ENCODE data around the gene CDK4.

Gene CDK4

GRCh38 chr12:57737467-57738460 is 14.3 kb downstream of the CDK4 start:
- peak; percentile 60 for DNase-seq

GRCh38 chr12:57736741-57737466 is 15.2 kb downstream of the CDK4 start:
- peak; percentile 45 for DNase-seq

GRCh38 chr12:57735952-57736740 is 16.0 kb downstream of the CDK4 start:
- DNase-seq, result peak; percentile 77

- peak; percentile 44 for DNase-seq
Observed at GRCh38 chr12:57735198-57735855, 16.8 kb downstream of the CDK4 start.

GRCh38 chr12:57734591-57734990 is 17.5 kb downstream of the CDK4 start:
- no peak for DNase-seq

GRCh38 chr12:57733928-57734327 is 18.2 kb downstream of the CDK4 start:
- DNase-seq, result no peak

- DNase-seq, result no peak
Observed at GRCh38 chr12:57732726-57733593, 19.1 kb downstream of the CDK4 start.

- DNase-seq, result no peak
Observed at GRCh38 chr12:57732270-57732669, 19.8 kb downstream of the CDK4 start.

- no peak for DNase-seq
Observed at GRCh38 chr12:57731411-57732080, 20.6 kb downstream of the CDK4 start.

GRCh38 chr12:57730336-57731067 is 21.6 kb downstream of the CDK4 start:
- DNase-seq, result peak; percentile 43

- DNase-seq, result no peak
Observed at GRCh38 chr12:57729321-57729844, 22.7 kb downstream of the CDK4 start.

- DNase-seq, result no peak
Observed at GRCh38 chr12:57727758-57728395, 24.2 kb downstream of the CDK4 start.

GRCh38 chr12:57726884-57727757 is 25.0 kb downstream of the CDK4 start:
- DNase-seq, result no peak

- peak; percentile 93 for DNase-seq
Observed at GRCh38 chr12:57726151-57726883, 25.8 kb downstream of the CDK4 start.

- DNase-seq, result no peak
Observed at GRCh38 chr12:57725851-57726150, 26.3 kb downstream of the CDK4 start.

GRCh38 chr12:57724936-57725740 is 27.0 kb downstream of the CDK4 start:
- DNase-seq, result no peak

Measured in NCI-H69 (cell line).